HCT116 (cell line): Measurements from ENCODE around the gene ADH1C. TPM values are rescaled to one million over a fixed set of nuclear protein-coding genes. Genes with fewer than 3 reads are reported as not detected.
"Not testable (repeated sequence)": the region's sequence is repeated elsewhere in the genome, so short reads cannot be mapped to it uniquely, and the experiment has no call there.

Experiments
- ATAC-seq: fragments of 200-7000 bp; cut with Tn5 transposase; 2 replicates; pipeline ENCODE4 v1.9.1; 2020; ENCODE audit warnings: mild to moderate bottlenecking, moderate library complexity
- BruUV-seq: library from RNA; stranded (reverse); fragments of 400-500 nt; replicated peaks from 2 replicates; lab custom pipeline; 2021; lab: Mats Ljungman, UMichigan
- CTCF ChIA-PET: fragments of 300-600 bp; sonication (Branson Sonifier 250); formaldehyde crosslinking; loops from one replicate; lab custom pipeline; 2021; ENCODE audit warnings: antibody characterized with exemption; lab: Charles Lee
- POLR2A ChIA-PET: fragments of 300-600, 350-600 bp; sonication (Branson Sonifier 250); formaldehyde crosslinking; loops from one replicate; lab custom pipeline; 2021; ENCODE audit warnings: antibody characterized with exemption; lab: Charles Lee
- RAD21 ChIA-PET, 2 experiments: fragments of 300-600 bp; sonication (Branson Sonifier 250); formaldehyde crosslinking; loops; one replicate each; lab custom pipeline; 2023; ENCODE audit warnings: low total read pairs in 2 of 2; ENCODE audit not compliant: uncharacterized antibody in 2 of 2, unreplicated experiment in 2 of 2, low non-redundant PET in 1 of 2; lab: Charles Lee
- DNase-seq: peaks from one replicate; pipeline ENCODE4 v3.0.0-alpha.2; 2010; ENCODE audit warnings: low read depth, low spot score
- H2AFZ ChIP-seq: fragments of 200-600 bp; shearing (Covaris generic), sonication (generic); 2 replicates; pipeline ENCODE4 v1.6.1; 2017; ENCODE audit warnings: low read depth, mixed run types, mixed read lengths, antibody characterized with exemption, low read length; ENCODE audit not compliant: poor library complexity, severe bottlenecking
- H3K27ac ChIP-seq: 2 replicates; pipeline ENCODE4 v1.5.1; 2012; ENCODE audit warnings: low read depth, low read length
- H3K27me3 ChIP-seq: fragments of 200-600 bp; sonication (generic); 2 replicates; pipeline ENCODE4 v1.6.1; 2016; ENCODE audit warnings: mixed run types, low read length, mixed read lengths; ENCODE audit not compliant: insufficient read depth
- H3K36me3 ChIP-seq, 2 experiments: fragments of 200-500 bp in 1 of 2; fragments of 200-600 bp in 1 of 2; sonication (Bioruptor generic) in 1 of 2; sonication (generic) in 1 of 2; 2 replicates each; pipeline versions ENCODE4 v1.5.1 to v1.6.1; 2014 to 2016; ENCODE audit warnings: low read length in 2 of 2, inconsistent platforms in 1 of 2, mixed read lengths in 1 of 2, mixed run types in 1 of 2; ENCODE audit not compliant: insufficient read depth in 2 of 2, control insufficient read depth in 1 of 2
- H3K4me1 ChIP-seq, 2 experiments: fragments of 200-600 bp in 1 of 2; sonication (generic) in 1 of 2; 2 replicates each; pipeline versions ENCODE4 v1.5.1 to v1.6.1; 2012 to 2017; ENCODE audit warnings: low read length in 2 of 2, inconsistent platforms in 1 of 2, mild to moderate bottlenecking in 1 of 2, mixed read lengths in 1 of 2, mixed run types in 1 of 2, moderate library complexity in 1 of 2; ENCODE audit not compliant: insufficient read depth in 2 of 2, control insufficient read depth in 1 of 2
- H3K4me2 ChIP-seq: fragments of 200-600 bp; sonication (generic); 2 replicates; pipeline ENCODE4 v1.6.1; 2017; ENCODE audit warnings: mixed run types, low read length, mixed read lengths
- H3K4me3 ChIP-seq, 2 experiments: fragments of 200-600 bp in 1 of 2; sonication (generic) in 1 of 2; replicated peaks in 1 of 2; 2 replicates each; pipeline ENCODE4 v1.5.1; 2011 to 2016; ENCODE audit warnings: low read length in 2 of 2, control low read depth in 1 of 2, low read depth in 1 of 2, mild to moderate bottlenecking in 1 of 2, mixed read lengths in 1 of 2, mixed run types in 1 of 2
- H3K79me2 ChIP-seq: fragments of 200-600 bp; sonication (generic); 2 replicates; pipeline ENCODE4 v1.6.1; 2017; ENCODE audit warnings: mild to moderate bottlenecking, mixed run types, low read length, moderate library complexity, mixed read lengths; ENCODE audit not compliant: insufficient read depth
- H3K9ac ChIP-seq: fragments of 200-600 bp; sonication (generic); 2 replicates; pipeline ENCODE4 v1.6.1; 2016; ENCODE audit warnings: low read length, mixed read lengths
- H3K9me2 ChIP-seq: fragments of 200-600 bp; sonication (generic), shearing (Covaris generic); 2 replicates; pipeline ENCODE4 v1.6.1; 2017; ENCODE audit warnings: mixed run types, mild to moderate bottlenecking, moderate library complexity; ENCODE audit not compliant: insufficient read depth
- H3K9me3 ChIP-seq, 2 experiments: fragments of 200-500 bp in 1 of 2; fragments of 200-600 bp in 1 of 2; sonication (Bioruptor generic) in 1 of 2; sonication (generic) in 1 of 2; 2 replicates each; pipeline ENCODE4 v1.6.1; 2014 to 2017; ENCODE audit warnings: low read length in 2 of 2, mixed read lengths in 2 of 2, inconsistent platforms in 1 of 2, low read depth in 1 of 2, mild to moderate bottlenecking in 1 of 2, mixed run types in 1 of 2, moderate library complexity in 1 of 2; ENCODE audit not compliant: control insufficient read depth in 1 of 2, insufficient read depth in 1 of 2
- H4K20me1 ChIP-seq: fragments of 200-600 bp; sonication (generic), shearing (Covaris generic); 2 replicates; pipeline ENCODE4 v1.6.1; 2017; ENCODE audit warnings: mixed run types, mild to moderate bottlenecking, moderate library complexity; ENCODE audit not compliant: insufficient read depth
- EGR1 ChIP-seq: IDR thresholded peaks from 2 replicates; pipeline ENCODE4 v1.6.1; 2012; ENCODE audit warnings: low read depth
- EZH2 ChIP-seq: fragments of 200-600 bp; sonication (generic); IDR thresholded peaks from 2 replicates; pipeline ENCODE4 v1.6.1; 2017; ENCODE audit warnings: antibody characterized with exemption, mixed run types
- intact Hi-C: fragments of 100-400 bp; cut with micrococcal nuclease; formaldehyde crosslinking; loops from 2 replicates; pipeline ENCODE4 v1.10.0; 2022
- total RNA-seq: library from RNA; stranded (reverse); gene quantifications from one replicate; pipeline ENCODE4 v1.2.1, GENCODE V29; 2021; ENCODE audit not compliant: unreplicated experiment

Gene ADH1C
- total RNA-seq, 1 experiment from 2014 or later, result not detected

DNA sequence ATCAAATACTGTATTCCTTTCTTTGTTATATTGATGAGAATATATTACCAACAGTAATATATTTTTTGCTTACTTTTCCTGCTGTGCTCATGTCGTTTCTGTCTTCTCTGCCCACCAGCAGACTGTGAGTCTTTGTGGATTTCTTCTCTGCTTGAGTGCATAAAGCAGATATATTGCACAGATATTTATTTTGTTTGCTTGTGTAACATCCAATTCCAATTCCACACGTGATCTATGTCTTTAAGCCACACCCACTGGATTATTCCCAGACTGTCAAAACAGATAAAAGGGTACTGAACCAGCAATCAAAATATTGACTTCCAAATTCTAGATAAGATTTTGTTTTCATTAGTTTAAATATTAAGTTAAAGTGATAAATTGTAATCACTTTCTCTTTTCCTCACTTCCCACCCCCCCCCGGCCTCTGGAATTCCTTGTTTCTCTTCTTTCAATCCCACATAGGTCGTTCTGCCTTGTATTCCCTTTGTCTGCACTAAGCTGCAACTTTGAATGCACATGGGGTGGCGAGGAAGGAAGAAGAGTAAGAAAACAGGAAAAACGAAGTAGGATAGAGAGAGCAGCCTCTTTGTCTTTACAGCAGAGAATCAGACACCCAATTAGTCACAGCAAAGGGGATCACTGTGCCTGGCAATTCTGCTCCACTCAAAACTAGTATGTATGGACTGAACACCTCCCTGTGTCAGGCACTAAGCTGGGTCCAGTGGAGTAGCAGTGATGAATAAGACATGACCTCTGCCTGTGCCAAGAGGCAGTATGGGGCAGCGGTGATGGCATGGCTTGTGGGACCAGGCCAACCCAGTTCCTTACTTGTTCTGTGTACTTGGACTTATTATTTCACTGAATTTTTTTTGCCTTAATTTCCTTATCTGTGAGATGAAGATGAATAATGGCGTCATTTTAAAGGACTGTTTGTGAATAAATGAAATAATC is 31.0 kb downstream of the ADH1C start, which contains the start of gene ADH1B:
ADH1B (minus strand) TSS at position 161 of the 951 bp plus-strand sequence; CDS start at position 91, 70 bp downstream.
- intact Hi-C loops, result no loop called here
- ATAC-seq (no peak), DNase-seq (no peak)
- H3K79me2 ChIP-seq, result no peaks in the 10 kb centered on the region
- no peak for TF ChIP-seq EZH2
- TF ChIP-seq EGR1, result no peak
- no peak within 1 kb of the TSS for H3K4me2 ChIP-seq
- H3K9me2 ChIP-seq, result no peaks in the 10 kb centered on the region; the same call in 1 of the 2 replicates
- H3K4me3 ChIP-seq, result no peak within 1 kb of the TSS
- H3K9me3 ChIP-seq, result no peaks in the 10 kb centered on the region
- H2AFZ ChIP-seq, result no peak within 1 kb of the TSS
- BruUV-seq, result no TSS peak
- ChIA-PET RAD21 (no interaction called here), POLR2A (no interaction called here), CTCF (no interaction called here)
- no peaks in the 10 kb centered on the region for H3K27me3 ChIP-seq
- no peak within 1 kb of the TSS for H3K27ac ChIP-seq
- H3K9ac ChIP-seq, result no peak within 1 kb of the TSS
- H3K4me1 ChIP-seq, result no peaks in the 10 kb centered on the region
- H3K36me3 ChIP-seq, result no peaks in the 10 kb centered on the region
- no peaks in the 10 kb centered on the region for H4K20me1 ChIP-seq

GRCh38 chr4:99317811-99318210 is 34.7 kb downstream of the ADH1C start:
- H3K79me2 ChIP-seq, POLR2A ChIA-PET, RAD21 ChIA-PET, H3K4me3 ChIP-seq, H4K20me1 ChIP-seq, H3K27me3 ChIP-seq, BruUV-seq, CTCF ChIA-PET, DNase-seq, H3K4me1 ChIP-seq, H3K9me3 ChIP-seq, H3K36me3 ChIP-seq, H3K9ac ChIP-seq, H2AFZ ChIP-seq, H3K4me2 ChIP-seq, intact Hi-C loops, H3K9me2 ChIP-seq, ATAC-seq, H3K27ac ChIP-seq: not testable (repeated sequence)
